Measurements from ENCODE around the gene SAP130. TPM values are rescaled to one million over a fixed set of nuclear protein-coding genes. Genes with fewer than 3 reads are reported as not detected.
"Not testable (repeated sequence)": the region's sequence is repeated elsewhere in the genome, so short reads cannot be mapped to it uniquely, and the experiment has no call there.

The SAP130 gene
- total RNA-seq, 1 donor from 2014 or later: 19.8 TPM

DNA sequence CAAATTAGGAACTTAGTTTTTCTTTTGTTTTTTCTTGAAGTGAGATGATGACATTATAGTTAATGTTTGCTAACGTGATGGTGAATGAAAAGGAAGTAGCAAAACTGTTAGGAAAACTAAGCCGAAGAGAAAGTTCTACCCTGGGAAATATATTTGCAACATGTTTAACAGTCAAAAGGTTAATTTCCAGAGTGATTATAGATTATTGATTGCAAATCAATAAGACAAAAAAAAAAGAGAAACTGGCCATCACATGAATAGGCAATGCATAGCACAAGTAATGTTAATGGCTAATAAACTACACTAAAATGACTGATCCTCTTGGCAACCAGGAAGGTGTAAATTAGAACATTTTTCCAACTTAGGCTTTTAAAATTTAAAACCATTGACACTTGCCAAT is 116.1 kb downstream of the SAP130 start:
- H2AFZ ChIP-seq (replicated peaks): no peak overlapping the region
- Mint-ChIP-seq H3K27ac (no peak overlapping the region), H3K36me3 (no peaks in the 10 kb centered on the region), H3K9me3 (no peaks in the 10 kb centered on the region), H3K4me1 (no peaks in the 10 kb centered on the region), H3K27me3 (ENCODE audit: insufficient read depth, low read depth) (peaks cover 7% of the 10 kb centered on the region), H3K4me3 (no peak overlapping the region)
- no peaks in the 10 kb centered on the region for H3K79me2 ChIP-seq (ENCODE audit: low read depth)
- no peak overlapping the region for H3K9ac ChIP-seq
- no peaks in the 10 kb centered on the region for H4K20me1 ChIP-seq (ENCODE audit: low read depth)
- H3K4me2 ChIP-seq: no peak overlapping the region
- H3F3A ChIP-seq (ENCODE audit: low read depth): no peaks in the 10 kb centered on the region
- DNase-seq (ENCODE audit: low spot score): no peak
- TF ChIP-seq, protein P1, sequence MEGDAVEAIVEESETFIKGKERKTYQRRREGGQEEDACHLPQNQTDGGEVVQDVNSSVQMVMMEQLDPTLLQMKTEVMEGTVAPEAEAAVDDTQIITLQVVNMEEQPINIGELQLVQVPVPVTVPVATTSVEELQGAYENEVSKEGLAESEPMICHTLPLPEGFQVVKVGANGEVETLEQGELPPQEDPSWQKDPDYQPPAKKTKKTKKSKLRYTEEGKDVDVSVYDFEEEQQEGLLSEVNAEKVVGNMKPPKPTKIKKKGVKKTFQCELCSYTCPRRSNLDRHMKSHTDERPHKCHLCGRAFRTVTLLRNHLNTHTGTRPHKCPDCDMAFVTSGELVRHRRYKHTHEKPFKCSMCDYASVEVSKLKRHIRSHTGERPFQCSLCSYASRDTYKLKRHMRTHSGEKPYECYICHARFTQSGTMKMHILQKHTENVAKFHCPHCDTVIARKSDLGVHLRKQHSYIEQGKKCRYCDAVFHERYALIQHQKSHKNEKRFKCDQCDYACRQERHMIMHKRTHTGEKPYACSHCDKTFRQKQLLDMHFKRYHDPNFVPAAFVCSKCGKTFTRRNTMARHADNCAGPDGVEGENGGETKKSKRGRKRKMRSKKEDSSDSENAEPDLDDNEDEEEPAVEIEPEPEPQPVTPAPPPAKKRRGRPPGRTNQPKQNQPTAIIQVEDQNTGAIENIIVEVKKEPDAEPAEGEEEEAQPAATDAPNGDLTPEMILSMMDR (IDR thresholded peaks at IDR 0.05): no peak
- no peak for TF ChIP-seq EZH2 (IDR thresholded peaks at IDR 0.05)
- TF ChIP-seq EZH2phosphoT487 (IDR thresholded peaks at IDR 0.05): no peak
- H3K27me3 ChIP-seq: peaks cover under 1% of the 10 kb centered on the region
- no peak overlapping the region for H3K4me3 ChIP-seq
- H3K36me3 ChIP-seq: no peaks in the 10 kb centered on the region
- no peaks in the 10 kb centered on the region for H3K9me3 ChIP-seq (ENCODE audit: low read depth)
- no peak overlapping the region for H3K27ac ChIP-seq
- no peaks in the 10 kb centered on the region for H3K4me1 ChIP-seq

DNA sequence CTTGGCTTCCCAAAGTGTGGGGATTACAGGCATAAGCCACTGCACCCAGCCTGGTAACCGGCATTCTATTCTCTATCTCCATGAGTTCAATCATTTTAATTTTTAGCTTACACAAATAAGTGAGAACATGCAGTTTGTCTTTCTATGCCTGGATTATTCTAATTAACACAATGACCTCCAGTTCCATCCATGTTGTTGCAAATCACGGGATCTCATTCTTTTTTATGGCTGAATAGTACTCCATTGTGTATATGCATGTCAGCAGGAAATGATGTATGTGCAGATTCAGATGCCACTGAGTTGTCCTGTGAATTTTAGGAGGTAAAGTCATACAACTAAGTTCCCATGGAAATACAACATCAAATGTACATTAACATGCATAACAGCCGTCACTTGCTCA is 117.4 kb downstream of the SAP130 start:
- H3K27me3 Mint-ChIP-seq (ENCODE audit: insufficient read depth, low read depth): peaks cover 7% of the 10 kb centered on the region
- DNase-seq (ENCODE audit: low spot score): no peak
- Histone ChIP-seq H3K27me3 (peaks cover 7% of the 10 kb centered on the region), H3K9ac (no peak overlapping the region), H3K4me3 (no peak overlapping the region), H4K20me1 (ENCODE audit: low read depth) (no peaks in the 10 kb centered on the region), H3K4me1 (no peaks in the 10 kb centered on the region), H2AFZ (replicated peaks) (no peak overlapping the region), H3K27ac (no peak overlapping the region), H3F3A (ENCODE audit: low read depth) (no peaks in the 10 kb centered on the region), H3K36me3 (no peaks in the 10 kb centered on the region), H3K4me2 (no peak overlapping the region), H3K79me2 (ENCODE audit: low read depth) (no peaks in the 10 kb centered on the region), H3K9me3 (ENCODE audit: low read depth) (no peaks in the 10 kb centered on the region)
- H3K4me3 Mint-ChIP-seq: no peak overlapping the region
- no peaks in the 10 kb centered on the region for H3K4me1 Mint-ChIP-seq
- TF ChIP-seq, protein P1 (IDR thresholded peaks at IDR 0.05): no peak
- no peak for TF ChIP-seq EZH2phosphoT487 (IDR thresholded peaks at IDR 0.05)
- no peak for TF ChIP-seq EZH2 (IDR thresholded peaks at IDR 0.05)
- H3K9me3 Mint-ChIP-seq: no peaks in the 10 kb centered on the region
- H3K36me3 Mint-ChIP-seq: no peaks in the 10 kb centered on the region
- no peak overlapping the region for H3K27ac Mint-ChIP-seq

DNA sequence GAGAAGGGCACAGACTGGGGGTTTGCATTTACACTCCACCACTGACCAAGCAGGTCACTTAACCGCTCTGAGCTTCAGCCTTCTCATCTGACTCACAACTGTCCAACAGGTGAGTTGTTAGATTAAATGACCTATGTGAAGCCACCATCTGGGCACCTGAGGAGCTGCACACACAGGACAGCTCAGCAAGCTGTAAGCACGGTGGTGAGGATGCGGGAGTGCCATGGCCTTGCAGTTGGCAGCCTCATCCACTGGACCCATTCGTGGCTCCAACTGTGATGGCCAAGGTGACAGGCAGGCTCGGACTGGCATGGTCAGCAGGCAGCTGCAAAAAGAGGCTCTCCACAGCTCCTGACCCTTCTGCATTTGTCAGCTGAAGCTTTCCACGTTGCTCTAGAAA is 118.8 kb downstream of the SAP130 start:
- H3F3A ChIP-seq (ENCODE audit: low read depth): no peaks in the 10 kb centered on the region
- TF ChIP-seq EZH2phosphoT487 (IDR thresholded peaks at IDR 0.05): no peak
- no peak for TF ChIP-seq EZH2 (IDR thresholded peaks at IDR 0.05)
- TF ChIP-seq, protein P1 (IDR thresholded peaks at IDR 0.05): no peak
- H3K4me2 ChIP-seq: no peak overlapping the region
- H3K9ac ChIP-seq: no peak overlapping the region
- H3K79me2 ChIP-seq (ENCODE audit: low read depth): no peaks in the 10 kb centered on the region
- H3K4me3 ChIP-seq: no peak overlapping the region
- no peaks in the 10 kb centered on the region for H4K20me1 ChIP-seq (ENCODE audit: low read depth)
- Mint-ChIP-seq H3K36me3 (no peaks in the 10 kb centered on the region), H3K4me1 (no peaks in the 10 kb centered on the region), H3K27me3 (ENCODE audit: insufficient read depth, low read depth) (peaks cover 3% of the 10 kb centered on the region), H3K9me3 (no peaks in the 10 kb centered on the region), H3K27ac (no peak overlapping the region), H3K4me3 (no peak overlapping the region)
- no peak overlapping the region for H2AFZ ChIP-seq (replicated peaks)
- peaks cover 7% of the 10 kb centered on the region for H3K27me3 ChIP-seq
- H3K4me1 ChIP-seq: no peaks in the 10 kb centered on the region
- no peak overlapping the region for H3K27ac ChIP-seq
- DNase-seq (ENCODE audit: low spot score): no peak
- H3K9me3 ChIP-seq (ENCODE audit: low read depth): no peaks in the 10 kb centered on the region
- H3K36me3 ChIP-seq: no peaks in the 10 kb centered on the region

DNA sequence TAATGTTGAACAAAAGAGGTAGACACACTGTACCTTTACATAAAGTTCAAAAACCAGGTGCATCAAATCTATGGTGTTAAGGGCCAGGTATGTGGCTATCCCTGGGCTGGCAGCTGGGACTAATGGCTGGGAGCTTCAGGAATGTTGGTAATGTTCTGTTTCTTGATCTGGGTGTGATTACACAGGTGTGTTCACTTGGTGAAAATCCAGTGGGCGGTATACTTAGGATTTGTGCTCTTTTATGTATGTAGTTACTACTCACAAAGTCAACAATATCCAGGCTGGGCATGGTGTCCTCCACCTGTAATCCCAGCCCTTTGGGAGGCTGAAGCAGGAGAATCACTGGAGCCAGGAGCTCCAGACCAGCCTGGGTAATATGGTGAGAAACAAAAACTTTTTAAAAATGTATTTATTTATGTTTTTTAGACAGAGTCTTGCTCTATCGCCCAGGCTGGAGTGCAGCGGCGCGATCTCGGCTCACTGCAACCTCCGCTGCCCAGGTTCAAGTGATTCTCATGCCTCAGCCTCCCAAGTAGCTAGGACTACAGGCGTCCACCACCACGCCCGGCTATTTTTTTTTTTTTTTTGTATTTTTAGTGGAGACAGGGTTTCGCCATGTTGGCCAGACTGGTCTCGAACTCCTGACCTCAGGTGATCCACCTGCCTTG is 120.0 kb downstream of the SAP130 start:
- H3K9me3 Mint-ChIP-seq; H3F3A ChIP-seq (ENCODE audit: low read depth); DNase-seq (ENCODE audit: low spot score); H4K20me1 ChIP-seq (ENCODE audit: low read depth); H3K4me3 ChIP-seq; H3K27me3 Mint-ChIP-seq (ENCODE audit: insufficient read depth, low read depth); H2AFZ ChIP-seq (replicated peaks); H3K27me3 ChIP-seq; H3K36me3 ChIP-seq; H3K36me3 Mint-ChIP-seq; H3K79me2 ChIP-seq (ENCODE audit: low read depth); H3K9me3 ChIP-seq (ENCODE audit: low read depth); H3K9ac ChIP-seq; H3K4me1 Mint-ChIP-seq; H3K4me3 Mint-ChIP-seq; H3K4me1 ChIP-seq; H3K27ac ChIP-seq; H3K4me2 ChIP-seq: not testable (repeated sequence)
- peak overlapping the region; percentile 42 for H3K27ac Mint-ChIP-seq
